ENCODE results near the gene TMEM161B.
"Not testable (repeated sequence)": the region's sequence is repeated elsewhere in the genome, so short reads cannot be mapped to it uniquely, and the experiment has no call there.

TMEM161B gene

DNA sequence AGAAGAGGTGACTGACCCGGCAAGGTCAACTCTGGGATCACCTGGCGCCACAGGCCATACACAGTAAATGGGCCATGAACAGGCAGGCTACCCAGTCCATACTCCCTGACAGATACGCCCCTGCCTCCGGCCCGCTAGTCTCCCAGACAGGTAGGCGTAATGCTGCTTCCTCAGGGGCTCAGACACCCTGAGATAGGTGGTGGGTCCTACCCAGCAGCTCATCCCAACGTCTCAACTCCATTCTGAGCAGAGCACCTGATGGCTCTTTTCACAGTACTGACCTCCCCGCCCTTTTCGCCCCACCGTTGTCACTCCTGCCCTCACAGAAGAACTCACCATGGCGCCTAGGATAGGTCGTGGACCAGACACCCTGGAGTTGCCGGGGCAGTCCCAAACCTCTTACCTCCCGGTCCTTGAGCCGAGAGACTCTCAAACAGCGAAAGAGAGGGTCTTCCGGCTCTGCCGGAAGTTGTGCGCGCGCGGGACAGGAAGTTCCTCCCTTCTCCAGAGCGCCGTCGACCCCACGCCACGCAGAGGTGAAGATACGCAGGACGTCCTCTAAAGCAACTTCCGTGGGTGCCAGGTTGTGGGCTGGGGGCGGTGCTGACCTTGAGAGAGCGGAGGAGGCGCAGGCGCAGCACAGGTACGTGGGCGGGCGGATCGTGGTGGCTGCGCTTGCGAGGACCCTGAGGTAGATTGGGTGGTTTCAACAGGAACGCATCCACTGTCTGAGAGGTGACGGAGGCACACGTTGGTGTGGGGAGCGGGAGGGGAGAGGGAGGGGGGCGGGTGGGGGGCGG lies at the start of gene TMEM161B:
Gene TMEM161B (minus strand): TSS at position 461 of the 800 bp plus-strand sequence. CDS start 122 bp downstream, at position 339.
- peak; percentile 94 for DNase-seq

DNA sequence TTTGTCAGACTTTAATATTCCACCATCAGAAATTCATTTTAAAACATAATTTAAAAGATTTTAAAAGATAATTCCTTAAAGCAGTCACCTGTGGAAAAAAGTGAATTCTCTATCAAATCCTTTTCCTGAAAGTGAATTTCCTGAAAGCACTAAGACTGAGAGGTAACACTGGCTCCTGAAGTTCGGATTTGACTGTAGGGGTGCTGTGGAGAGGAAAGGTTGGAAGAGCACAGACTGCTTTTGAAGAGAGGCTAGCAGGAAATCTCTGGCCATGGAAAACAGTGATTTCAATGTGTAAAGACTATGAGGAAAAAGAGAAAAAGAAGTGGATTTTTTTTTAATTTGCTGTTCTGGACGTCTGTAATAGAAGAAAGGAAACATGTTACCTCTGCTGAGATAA lies 35.7 kb upstream of the TMEM161B start:
- DNase-seq, result no peak

DNA sequence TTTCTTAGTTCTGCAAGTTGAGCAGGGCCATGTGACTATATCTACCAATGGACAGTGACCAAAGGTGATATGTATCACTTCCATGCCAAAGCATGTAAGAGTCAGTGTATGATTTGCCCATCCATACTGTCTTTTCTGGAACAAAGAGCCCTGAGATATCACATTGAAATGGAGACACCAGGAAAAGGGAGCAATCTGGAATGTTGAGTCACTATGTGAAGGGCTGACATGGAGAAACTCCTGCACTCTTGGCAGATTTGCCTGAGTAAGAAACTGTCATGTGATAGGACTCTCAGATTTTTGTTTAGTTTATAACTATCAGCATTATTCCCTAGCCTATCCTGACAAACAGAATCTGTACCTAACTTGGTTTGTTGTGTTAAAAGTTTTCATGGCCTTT lies 29.8 kb upstream of the TMEM161B start:
- no peak for DNase-seq

DNA sequence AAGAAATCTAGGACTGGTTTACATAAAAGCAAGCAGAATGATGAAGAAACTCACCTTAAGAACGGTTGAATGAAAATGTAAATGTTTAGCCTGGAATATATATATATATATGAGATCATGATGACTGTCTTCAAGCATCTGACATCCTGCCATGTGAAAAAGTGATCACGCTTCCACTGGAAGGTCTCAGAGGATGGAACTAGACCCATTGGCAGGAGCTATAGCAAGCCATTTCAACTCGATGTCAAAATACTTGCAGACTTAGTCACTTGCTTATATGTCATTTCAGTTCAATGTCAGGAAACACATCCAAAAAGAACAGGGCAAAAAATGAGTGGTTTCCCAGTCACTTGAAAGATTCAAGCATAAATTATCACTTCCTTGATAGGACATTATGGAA lies 22.2 kb upstream of the TMEM161B start:
- no peak for DNase-seq

DNA sequence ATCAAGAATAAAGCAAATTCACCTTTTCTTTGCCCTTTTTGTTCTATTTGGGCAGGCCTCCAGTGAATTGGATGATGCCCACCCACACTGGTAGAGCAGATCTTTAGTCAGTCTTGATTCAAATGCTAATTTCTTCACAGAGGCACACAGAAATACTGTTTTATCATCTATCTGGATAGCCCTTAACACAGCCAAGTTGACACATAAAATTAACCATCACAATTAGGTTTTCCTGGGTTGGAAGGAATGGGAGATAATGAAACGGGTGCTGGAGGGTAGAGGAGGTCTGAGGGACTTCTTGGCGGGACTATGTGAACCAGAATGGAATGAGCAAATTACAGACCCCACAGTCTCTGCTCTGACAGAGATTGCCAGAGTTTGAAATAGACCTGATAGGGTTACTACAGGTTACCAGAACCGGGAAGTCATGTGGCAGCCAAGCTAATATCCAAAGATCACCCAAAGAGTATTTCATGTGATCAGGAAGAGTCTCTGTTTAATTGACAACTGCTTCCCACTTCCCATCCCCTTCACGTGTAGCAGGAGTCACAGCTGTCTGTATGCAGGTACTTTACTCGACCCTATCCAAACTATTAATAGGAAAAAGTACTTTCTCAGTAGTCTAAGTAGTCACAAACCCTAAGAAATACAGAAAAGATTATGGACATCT lies 20.0 kb upstream of the TMEM161B start:
- no peak for DNase-seq

DNA sequence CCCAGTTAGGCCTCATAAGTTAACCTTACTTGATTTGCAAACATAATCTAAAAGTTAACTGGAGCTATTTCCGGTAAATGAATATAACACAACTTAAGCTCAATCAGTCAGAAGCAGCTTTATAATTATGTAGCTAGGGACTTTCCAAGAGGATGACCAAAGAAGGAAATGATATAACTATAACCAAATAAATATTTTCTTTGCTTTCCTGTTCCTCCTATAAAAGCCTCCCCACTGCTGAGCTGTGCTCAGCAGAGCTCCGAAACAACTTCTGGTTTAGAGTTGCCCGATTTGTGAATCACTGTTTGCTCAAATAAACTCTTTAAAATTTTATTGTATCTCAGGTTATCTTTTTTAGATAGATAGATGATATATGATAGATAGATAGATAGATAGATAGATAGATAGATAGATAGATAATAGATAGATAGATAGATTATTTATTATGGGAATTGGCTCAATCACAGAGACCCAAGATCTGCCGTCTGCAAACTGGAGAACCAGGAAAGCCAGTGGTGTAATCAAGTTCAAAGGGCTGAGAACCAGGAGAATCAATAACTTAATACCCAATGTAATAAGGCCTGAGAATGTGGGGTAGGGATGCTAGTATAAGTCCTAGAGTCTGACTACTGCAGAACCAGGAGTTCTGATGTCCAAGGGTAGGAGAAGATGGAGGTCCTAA lies 19.3 kb upstream of the TMEM161B start:
- no peak for DNase-seq

DNA sequence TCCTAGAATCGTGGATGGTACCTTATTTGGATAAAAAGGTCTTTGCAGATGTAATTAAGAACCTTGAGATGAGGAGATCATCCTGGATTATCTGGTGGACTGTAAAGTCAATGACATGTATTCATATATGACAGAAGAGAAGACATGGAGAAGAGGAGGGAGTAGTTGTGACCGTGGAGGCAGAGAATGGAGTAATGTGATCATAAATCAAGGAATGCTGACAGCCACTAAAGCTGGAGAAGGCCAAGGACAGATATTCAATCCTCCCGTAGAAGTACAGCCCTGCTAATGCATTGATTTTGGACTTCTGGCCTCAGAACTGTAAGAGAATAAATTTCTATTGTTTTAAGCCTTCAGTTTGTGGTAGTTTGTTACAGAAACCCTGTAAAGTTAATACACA lies 18.7 kb upstream of the TMEM161B start:
- no peak for DNase-seq

DNA sequence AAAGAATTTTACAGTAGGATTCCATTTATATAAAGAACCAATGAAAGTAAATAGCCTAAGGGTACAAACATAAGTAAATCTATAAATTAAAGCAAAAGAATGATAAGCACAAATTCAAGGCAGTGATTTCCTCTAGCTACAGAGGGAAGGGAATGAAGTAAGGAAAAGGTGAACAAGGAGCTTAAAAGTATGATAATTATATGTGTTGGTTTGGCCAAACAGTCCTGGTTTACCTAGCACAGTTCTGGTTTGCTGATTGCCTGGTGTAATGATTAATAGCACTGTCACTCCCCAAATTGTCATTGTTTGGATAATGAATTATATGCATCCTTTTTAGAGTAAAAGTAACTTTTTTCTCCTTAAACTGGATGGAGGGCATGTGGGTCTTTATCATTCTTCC lies 15.0 kb upstream of the TMEM161B start:
- no peak for DNase-seq

DNA sequence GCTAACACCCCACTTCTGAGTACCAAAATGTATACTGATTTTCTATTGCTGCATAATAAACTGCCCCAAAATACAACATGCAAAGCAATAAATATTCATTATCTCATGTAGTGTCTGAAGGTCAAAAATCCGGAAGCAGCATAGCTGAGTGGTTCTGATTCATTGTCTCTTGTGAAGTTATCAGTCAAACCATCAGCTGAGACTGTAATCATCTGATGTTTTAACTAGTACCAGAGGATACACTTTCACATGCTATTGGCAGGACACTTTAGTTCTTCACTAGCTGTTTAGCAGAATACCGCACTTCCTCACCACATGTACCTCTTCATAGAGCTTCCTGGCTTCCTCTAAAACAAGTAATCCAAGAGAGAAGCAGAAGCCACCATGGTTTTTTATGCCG lies 12.7 kb upstream of the TMEM161B start:
- no peak for DNase-seq

DNA sequence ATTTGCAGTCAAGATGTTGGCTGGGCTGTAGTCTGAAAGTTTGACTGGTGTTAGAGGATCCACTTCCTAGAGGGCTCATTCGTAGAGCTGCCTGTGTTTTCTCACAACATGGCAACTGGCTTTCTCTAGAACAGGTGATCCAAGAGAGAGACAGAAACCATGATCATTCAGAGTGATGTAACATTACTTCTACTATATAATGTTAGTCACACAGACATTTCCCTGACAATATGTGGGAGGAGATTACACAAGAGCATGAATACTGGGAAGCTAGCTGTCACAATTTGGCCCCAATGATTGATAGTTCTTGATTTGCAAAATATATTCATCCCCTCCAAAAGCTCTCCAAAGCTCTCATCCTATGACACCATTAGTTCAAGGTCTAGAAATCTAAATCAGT lies 10.9 kb upstream of the TMEM161B start:
- no peak for DNase-seq

DNA sequence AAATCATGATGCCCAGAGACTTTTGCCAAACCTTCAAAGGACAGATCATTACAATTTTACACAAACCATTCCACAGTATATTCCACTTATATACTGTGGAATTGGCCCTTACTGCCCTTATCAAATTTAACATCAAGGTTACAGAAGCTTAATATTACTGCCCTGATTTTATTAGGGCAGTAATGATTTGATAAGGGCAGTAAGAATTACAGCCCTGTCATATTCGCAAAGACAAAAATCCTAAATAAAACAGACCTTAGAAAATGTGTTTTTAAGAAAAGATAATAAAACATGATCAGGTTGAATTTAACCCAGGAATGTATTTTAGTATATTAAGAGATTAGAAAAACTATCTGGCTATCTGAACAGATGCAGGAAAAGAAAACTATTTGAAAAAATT lies 7.7 kb upstream of the TMEM161B start:
- DNase-seq, result no peak

DNA sequence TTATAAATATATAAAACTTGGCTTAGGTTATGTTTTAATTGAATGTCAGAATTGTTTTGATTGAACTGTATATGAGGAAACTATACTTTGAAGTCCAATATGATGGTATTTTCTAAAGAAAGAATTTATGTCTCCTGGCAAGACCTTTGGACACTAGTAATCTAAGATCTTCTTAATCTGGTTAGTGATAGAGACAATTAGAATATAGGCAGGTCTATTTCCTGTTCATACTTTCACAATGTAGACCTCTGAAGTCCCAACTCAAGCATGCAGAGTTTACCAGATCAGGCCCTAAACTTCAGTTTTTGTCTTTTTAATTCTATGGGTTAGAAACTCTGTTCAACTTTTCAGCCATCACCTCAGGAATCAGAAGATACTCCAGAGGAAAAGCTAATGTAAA lies 6.9 kb upstream of the TMEM161B start:
- no peak for DNase-seq

DNA sequence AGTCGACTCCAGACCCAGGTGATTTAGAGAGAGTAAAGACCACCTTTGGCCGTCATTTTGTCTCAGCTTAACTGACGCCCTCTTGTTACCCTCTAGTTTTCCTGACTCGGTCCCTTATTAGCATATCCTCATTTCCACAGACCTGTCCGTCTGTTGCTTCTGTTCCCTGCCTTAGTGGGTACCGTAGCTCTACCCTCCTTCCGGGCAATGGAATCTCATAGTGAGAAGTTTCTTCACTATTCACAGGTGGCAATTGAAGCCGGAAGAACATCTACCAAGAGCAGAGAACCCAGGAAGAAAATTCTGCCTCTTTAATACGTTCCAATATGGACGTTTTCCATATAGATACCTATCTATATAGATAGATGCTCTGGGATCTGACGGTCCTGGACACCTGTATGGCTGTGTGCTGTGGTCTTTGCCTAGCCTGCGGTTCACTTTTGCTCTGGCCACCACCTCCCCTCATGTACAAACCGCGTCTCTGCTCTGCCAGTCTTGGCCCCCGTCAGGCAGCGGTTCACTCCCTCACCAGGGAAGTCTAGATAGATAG lies 652 bp upstream of the TMEM161B start:
- peak; percentile 59 for DNase-seq

DNA sequence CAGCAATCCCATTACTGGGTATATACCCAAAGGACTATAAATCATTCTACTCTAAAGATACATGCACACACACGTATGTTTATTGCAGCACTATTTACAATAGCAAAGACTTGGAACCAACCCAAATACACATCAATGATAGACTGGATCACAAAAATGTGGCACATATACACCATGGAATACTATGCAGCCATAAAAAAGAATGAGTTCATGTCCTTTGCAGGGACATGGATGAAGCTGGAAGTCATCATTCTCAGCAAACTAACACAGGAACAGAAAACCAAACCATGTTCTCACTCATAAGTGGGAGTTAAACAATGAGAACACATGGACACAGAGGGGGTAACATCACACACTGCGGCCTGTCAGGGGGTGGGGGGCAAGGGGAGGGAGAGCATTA lies 4.1 kb downstream of the TMEM161B start:
- not testable (repeated sequence) for DNase-seq

DNA sequence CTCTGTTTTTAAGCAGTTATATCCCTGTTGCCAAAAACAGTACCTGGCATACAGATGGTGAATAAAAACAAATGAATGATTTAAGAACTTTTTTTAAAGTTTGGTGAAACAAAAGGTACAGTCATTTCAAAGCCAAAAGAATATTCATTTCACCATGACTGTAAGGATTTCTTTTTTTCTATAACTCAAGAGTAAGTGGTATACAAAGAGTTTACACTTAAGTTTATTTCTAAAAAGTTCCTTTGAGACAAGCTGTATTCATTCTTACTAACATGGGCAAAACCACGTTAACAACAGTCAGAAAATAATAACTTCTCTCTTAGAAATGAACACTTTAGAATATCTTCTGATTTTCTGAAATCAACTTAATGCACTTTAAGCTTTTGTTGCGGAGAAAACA lies 5.3 kb downstream of the TMEM161B start:
- no peak for DNase-seq

DNA sequence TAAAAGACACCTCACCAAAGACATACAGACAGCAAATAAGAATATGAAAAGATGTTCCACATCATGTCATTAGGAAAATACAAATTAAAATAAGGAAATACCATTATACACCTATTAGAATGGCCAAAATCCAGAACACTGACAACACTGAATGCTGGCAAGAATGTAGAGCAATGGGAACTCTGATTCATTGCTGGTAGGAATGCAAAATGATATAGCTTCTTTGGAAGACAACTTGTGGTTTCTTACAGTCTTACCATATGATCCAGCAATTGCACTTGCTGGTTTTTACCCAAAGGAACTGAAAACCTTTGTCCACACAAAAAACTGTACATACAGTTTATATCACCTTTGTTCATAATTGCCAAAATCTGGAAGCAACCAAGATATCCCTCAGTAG lies 6.5 kb downstream of the TMEM161B start:
- DNase-seq, result no peak

DNA sequence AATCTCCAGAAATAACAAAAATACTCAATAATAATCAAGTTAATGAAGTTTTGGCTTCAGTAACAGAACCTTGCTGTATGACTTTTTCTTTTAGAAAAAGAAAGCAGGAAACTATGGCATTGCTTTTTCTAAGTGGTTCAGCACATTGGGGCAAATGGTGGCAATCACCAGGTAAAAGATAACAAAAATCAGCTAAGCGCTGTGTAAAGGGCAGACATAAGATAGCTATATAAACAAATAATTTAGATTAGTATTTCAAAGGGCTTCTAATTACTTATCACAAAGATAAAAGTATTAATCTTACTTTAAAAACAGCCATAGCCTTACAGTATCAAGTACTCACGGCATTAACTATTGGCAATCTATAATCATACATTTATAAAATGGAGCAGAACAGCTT lies 10.0 kb downstream of the TMEM161B start:
- no peak for DNase-seq

DNA sequence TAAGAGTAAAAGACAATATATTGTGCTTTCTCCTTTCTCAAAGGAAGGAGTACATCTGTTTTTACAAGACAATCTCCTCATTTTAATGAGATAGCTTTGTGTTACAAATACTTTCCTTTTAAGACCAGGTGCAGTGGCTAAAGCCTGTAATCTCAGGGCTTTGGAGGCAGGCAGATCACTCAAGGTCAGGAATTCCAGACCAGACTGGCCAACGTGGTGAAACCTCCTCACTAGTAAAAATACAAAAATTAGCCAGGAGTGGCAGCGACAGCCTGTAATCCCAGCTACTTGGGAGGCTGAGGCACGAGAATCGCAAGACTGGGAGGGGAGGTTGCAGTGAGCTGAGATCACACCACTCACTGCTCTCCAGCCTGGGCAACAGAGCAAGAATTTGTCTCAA lies 11.8 kb downstream of the TMEM161B start:
- no peak for DNase-seq

DNA sequence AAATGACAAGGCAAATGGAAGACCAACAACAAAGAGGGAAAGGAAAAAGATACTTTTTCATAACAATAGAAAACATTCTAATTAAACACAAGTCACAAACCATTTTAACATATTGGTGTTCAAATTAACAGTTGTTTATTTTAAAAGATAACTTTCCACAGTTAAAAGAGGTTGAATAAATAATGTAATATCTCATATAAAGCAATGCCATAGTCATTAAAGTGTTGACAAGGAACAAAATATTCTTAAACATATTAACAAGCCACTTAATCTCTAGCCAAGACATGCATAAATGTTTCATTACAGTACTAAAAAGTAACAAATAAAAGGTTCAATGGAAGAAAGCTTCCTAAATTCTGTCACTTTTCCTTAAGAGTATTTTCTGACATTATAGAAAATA lies 12.6 kb downstream of the TMEM161B start:
- no peak for DNase-seq

DNA sequence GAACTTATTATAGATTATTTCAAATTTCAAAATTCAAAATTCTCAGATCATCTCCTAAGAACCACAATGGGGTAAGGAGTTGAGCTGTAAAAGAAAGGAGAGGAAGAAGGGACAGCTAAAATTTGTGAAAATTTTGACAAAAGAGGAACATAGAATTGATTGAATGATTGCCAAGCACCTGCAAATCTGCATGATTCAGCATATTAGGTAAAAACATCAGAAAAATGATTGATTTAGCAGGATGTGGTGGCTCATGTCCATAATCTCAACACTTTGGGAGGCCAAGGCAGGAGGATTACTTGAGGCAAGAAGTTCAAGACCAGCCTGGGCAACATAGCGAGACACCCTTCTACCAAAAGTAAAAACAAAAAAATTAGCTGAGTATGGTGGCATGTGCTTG lies 14.3 kb downstream of the TMEM161B start:
- no peak for DNase-seq

DNA sequence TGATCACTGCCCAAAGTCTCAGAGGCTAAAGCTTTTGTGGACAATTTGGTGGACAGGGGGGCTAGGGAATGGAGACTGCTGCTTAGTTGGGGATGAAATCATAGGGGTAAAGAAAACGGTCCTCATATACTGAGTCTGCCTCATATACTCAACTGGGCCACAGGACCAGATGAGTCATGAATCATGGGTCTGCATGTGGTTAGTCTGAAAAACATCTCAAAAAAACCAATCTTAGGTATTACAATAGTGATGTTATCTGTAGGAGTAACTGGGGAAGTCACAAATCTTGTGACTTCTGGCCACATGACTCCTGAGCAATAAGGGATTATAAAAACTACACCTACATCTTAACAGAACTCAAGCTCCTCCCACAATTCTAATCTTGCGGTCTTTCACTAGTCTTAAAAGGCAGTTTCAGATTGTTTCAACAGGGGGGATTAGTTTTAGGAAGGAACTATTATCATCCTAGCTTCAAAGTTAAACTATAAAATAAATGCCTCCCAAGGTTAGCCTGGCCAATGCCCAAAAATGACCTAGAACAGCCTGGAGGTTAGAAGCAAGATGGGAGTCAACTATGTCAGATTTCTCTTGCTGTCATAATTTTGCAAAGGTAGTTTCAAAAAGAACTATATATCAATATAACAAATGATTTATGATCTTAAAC lies 17.5 kb downstream of the TMEM161B start:
- DNase-seq, result peak; percentile 58

DNA sequence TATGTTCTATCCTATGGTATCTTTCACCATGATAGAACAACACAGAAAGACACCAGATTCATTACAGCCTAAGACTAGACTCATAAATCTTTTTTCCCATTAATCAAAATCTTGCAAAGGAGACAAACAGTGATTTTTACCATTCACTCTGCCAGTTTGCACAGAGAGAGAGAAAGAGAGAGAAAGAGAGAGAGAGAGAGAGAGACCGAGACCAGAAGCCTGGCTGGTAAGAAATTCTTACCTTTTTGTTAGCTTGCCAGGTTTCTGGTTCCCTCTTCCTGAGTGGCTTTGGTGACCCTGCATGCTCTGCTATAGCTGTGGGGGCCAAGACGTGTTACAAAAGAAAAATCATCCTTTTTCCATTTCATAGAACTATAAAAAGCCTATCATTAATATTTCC lies 18.6 kb downstream of the TMEM161B start:
- DNase-seq, result no peak

Data from activated CD8-positive, alpha-beta memory T cell treated with anti-CD3 and anti-CD28 coated beads for 24 hours (primary cell).